GM19467 (cell line): ENCODE data around the gene UNC13A.
"Not testable (repeated sequence)": the region's sequence is repeated elsewhere in the genome, so short reads cannot be mapped to it uniquely, and the experiment has no call there.

Experiments used
- ATAC-seq: cut with Tn5 transposase; IDR thresholded peaks from one replicate; pipeline ENCODE4 v1.9.1; 2021; ENCODE audit warnings: mild to moderate bottlenecking, moderate library complexity; ENCODE audit not compliant: unreplicated experiment

The UNC13A gene

DNA sequence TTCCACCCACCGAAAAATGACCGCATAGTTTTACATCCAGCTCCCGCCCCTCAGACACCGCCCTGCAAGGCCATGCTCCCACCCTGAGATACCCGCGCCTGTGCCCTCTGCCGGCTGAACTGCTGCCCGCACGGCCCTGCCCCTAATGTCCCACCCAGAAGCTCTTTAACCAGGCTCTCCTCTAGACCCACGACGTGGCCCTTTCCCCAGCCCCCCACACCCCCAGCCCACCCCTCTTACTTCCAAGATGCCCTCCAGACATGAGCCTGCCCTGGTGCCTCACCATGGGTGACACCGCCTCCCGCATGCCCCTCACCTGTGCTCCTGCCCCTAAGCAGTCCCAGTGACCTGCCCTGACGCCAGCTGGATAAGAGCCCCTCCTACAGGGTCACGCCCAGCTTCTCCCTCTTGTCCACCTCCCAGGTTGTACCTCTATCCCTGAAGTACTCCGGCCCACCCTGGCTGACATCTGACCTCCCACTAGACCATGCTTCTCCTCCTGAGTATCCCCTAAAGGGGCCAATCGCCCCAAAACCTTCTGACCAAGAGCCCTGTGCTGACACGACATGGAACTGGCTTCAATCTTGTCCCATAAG lies 81.5 kb downstream of the UNC13A start:
- no peak for ATAC-seq

- peak; percentile 68 for ATAC-seq
Observed at GRCh38 chr19:17605761-17606589, 82.2 kb downstream of the UNC13A start.

DNA sequence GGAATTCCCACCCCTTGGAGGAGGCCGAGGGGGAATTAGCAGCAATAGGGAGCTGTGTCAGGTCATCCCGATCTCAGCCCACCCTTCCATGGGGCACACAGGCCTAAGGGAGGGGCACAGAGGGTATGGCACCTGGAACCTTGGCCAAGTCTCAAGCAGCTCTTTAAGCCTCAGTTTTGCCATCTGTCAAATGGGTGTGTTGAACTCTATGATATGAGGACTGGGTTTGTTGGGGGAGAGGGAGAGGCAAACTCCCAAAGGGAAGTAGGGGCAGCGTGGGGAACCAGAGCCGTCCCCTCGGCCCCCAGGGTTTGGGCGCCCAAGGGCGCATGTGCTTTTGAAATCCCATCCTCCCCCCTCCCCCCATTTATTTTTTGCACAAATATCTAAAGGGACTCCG lies 83.0 kb downstream of the UNC13A start:
- ATAC-seq, result no peak

DNA sequence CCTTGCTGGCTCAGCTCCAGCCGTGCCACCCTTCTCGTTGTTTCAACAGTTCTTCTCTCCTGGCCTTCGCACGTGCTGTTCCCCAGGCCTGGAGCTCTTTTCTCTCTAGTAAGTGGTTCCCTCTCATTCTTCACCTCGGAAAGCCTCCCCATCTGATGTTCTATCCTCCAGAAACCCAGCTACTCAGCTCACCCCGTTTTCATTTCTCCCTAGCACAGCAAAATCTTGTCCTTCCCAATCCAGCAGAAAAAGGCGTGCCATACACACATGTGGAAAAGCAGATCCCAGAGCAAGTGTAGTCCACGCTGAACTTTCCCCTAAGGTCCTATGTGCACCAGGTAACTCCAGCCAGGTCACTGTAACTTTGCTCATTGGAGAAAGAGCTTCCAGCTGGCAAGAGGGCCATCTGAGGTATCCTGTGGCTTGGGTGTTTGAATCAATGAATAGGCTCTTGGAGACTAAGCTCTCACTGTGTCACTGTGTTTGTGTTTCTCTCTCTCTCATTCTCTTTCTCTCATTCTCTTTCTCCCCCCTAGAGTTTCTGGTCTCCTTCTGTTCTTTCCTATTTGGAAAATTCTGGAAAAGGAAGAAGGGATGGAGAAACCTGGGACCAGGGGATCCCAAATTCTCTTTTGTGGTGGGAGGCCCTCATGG lies 83.7 kb downstream of the UNC13A start:
- ATAC-seq, result no peak

GRCh38 chr19:17602872-17603510 lies 85.2 kb downstream of the UNC13A start:
- no peak for ATAC-seq

DNA sequence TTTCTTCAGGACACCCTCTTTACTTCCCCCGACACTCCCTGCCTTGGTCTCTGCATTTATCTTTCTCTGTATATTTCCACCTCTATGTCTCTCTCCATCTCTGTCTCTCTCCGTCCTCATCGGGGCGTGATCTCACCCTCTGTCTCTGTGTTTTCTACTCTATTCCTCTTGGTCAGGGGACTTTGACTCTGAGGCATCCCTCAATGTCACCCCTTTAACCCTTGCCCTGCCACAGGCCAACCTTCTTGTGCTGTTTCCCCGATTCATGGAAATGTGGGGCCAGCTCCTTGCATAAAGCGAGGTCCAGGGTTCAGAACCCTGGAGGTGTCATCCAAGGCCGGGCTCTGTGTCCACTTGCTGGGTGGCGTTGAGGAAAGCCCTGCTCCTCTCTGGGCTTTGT lies 85.9 kb downstream of the UNC13A start:
- no peak for ATAC-seq

DNA sequence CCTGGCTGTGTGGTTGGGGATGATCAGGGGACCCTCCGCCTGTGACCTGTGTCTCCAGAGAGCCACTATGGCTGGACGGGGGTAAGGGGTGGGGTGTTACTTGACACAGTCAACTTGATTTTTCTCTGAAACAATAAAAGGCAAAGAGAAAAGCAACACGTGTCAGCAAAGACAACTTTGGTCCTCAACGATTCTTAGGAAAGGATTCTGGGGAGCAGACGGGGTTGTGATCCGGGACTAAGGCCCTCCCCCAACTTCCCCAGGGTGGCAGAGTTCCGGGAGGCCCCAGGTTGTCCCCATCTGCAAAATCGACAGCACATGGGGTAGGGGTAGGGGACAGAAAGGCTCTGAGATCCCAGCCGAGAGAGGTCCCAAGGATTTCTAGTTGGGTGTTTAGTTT lies 86.5 kb downstream of the UNC13A start:
- no peak for ATAC-seq

DNA sequence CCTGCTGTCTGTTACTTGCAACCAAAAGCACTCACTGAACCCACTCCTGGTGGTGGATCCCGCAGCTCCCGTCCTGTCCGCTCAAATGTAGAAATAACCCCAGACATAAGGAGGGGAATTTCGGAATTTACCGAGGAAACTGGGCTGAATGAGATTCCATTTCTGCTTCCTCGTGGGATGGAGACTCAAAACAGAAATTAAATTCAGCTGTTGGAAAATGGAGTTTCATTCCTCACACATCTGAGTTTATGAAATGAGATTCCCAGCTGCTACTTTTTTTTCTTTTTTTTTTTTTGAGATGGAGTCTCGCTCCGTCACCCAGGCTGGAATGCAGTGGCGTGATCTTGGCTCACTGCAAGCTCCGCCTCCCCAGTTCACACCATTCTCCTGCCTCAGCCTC lies 88.4 kb downstream of the UNC13A start:
- no peak for ATAC-seq

- ATAC-seq, result no peak
Observed at GRCh38 chr19:17598953-17599352, 89.2 kb downstream of the UNC13A start.

GRCh38 chr19:17598063-17598462 lies 90.1 kb downstream of the UNC13A start:
- ATAC-seq, result not testable (repeated sequence)

- not testable (repeated sequence) for ATAC-seq
Observed at GRCh38 chr19:17594296-17594695, 93.9 kb downstream of the UNC13A start.

- no peak for ATAC-seq
Observed at GRCh38 chr19:17590866-17591265, 97.3 kb downstream of the UNC13A start.

DNA sequence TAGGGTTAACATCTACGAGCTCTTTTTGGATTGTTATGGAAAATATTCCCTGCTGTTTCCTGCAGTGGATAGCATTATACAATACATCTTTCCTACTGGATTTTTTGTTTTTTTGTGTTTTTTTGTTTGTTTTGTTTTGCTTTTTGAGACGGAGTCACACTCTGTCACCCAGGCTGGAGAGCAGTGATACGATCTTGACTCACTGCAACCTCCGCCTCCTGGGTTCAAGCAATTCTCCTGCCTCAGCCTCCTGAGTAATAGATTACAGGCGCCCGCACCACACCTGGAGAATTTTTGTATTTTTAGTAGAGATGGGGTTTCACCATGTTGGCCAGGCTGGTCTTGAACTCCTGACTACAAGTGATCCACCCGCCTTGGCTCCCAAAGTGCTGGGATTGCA lies 102.8 kb downstream of the UNC13A start:
- not testable (repeated sequence) for ATAC-seq

DNA sequence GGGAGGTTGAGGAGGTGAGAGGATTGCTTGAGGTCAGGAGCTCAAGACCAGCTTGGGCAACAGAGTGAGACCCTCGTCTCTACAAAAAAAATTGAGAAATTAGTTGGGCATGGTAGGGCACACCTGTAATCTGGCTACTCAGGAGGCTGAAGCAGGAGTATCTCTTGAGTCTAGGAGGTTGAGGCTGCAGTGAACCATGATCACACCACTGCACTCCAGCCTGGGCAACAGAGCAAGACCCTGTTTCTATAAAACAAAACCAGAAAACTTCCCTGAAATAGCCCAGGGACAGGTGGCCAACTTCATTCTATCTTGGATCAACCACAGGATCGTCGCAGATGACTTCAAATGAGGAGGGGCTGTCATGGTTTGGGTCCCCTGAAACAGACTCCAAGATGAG lies 104.0 kb downstream of the UNC13A start:
- no peak for ATAC-seq

- ATAC-seq, result no peak
Observed at GRCh38 chr19:17582613-17583012, 105.5 kb downstream of the UNC13A start.

- no peak for ATAC-seq
Observed at GRCh38 chr19:17581211-17581874, 106.8 kb downstream of the UNC13A start.

- no peak for ATAC-seq
Observed at GRCh38 chr19:17580470-17581144, 107.5 kb downstream of the UNC13A start.

DNA sequence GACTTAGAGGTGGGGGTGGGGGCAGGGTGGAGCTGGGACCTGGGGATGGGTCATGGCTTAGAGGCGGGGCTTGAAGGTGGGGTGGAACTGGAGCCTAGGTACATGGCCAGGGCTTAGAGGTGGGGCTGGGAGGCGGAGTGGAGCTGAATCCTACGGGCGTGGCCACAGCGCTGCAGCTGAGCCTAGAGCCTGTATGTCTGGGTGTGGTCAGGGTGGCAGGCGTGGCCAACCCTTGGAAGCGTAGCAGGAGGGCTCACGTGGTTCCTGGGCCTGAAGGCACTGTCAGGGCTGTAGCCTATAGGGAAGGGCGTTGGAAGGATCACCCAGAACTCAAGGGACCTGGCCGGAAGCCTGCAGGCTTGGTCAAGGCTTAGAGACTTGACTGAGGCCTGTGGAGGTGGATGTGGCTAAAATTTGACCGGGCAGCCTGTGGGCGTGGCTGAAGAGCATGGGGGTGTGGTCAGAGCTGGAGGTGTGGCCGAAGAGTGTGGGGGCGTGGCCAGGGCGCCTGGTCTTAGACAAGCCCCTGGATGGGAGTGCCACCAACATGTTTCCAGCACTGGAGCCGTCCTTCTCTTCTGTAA lies 108.4 kb downstream of the UNC13A start:
- no peak for ATAC-seq

GRCh38 chr19:17577457-17578097 lies 110.6 kb downstream of the UNC13A start:
- no peak for ATAC-seq
